ENCODE measurements around the gene KCTD19.

KCTD19 gene

GRCh38 chr16:67283826-67284555 is 42.5 kb downstream of the KCTD19 start:
- Histone ChIP-seq H3K27ac (ENCODE audit: low read length) (no peak overlapping the region), H3K9ac (ENCODE audit: low read length) (no peak overlapping the region), H2AFZ (ENCODE audit: low read depth, low read length) (no peak overlapping the region), H3K4me2 (ENCODE audit: low read length) (no peak overlapping the region), H3K27me3 (ENCODE audit: low read depth, low read length) (no peaks in the 10 kb centered on the region), H3K4me1 (ENCODE audit: low read length) (peaks cover 6% of the 10 kb centered on the region), H3K9me3 (ENCODE audit: insufficient read depth, low read length) (no peaks in the 10 kb centered on the region), H4K20me1 (ENCODE audit: insufficient read depth, low read length) (no peaks in the 10 kb centered on the region), H3K4me3 (ENCODE audit: low read length) (no peak overlapping the region), H3K79me2 (ENCODE audit: low read length) (no peaks in the 10 kb centered on the region), H3K36me3 (replicated peaks; ENCODE audit: low read depth, low read length) (no peaks in the 10 kb centered on the region)
- no peak for TF ChIP-seq EZH2phosphoT487 (IDR thresholded peaks at IDR 0.05; ENCODE audit: low read depth)
- TF ChIP-seq, protein P1, sequence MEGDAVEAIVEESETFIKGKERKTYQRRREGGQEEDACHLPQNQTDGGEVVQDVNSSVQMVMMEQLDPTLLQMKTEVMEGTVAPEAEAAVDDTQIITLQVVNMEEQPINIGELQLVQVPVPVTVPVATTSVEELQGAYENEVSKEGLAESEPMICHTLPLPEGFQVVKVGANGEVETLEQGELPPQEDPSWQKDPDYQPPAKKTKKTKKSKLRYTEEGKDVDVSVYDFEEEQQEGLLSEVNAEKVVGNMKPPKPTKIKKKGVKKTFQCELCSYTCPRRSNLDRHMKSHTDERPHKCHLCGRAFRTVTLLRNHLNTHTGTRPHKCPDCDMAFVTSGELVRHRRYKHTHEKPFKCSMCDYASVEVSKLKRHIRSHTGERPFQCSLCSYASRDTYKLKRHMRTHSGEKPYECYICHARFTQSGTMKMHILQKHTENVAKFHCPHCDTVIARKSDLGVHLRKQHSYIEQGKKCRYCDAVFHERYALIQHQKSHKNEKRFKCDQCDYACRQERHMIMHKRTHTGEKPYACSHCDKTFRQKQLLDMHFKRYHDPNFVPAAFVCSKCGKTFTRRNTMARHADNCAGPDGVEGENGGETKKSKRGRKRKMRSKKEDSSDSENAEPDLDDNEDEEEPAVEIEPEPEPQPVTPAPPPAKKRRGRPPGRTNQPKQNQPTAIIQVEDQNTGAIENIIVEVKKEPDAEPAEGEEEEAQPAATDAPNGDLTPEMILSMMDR (IDR thresholded peaks at IDR 0.05; ENCODE audit: low read depth, low read length) = no peak

DNA sequence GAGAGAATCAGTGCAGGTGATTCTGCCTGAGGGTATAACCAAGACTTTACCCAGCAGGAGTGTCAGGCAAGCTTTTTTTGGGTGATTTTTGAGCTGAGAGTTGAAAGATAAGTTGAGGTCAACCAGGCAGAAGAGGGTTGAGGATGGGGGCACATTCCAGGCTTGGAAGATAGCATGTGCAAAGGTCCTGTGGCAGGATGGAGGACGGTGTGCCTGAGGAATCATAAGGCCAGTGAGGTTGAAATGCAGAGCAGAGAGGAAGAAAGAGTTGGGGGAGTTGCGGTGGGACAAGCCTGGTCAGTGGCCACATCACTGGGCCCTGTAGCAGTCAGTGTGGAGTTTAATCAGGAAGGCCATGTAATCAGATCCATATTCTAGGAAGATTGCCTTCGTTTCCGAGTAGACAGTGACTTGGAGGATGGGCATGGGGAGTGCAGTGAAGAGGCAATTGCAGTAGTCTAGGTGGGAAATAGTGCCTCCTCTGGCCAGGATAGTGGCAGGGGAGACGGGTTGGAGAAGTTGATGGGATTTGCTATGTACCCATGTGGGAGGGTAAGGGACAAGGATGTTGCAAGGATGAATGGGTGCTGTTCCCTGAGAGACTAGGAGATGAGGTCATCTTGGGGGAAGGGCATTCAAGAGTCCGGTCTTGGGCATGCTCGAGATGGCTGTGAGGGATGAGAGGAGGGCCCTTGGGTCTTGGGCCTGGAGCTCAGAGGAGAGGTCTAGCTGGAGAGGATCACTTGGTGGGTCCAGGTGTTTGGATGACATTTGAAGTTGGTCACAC is 43.3 kb downstream of the KCTD19 start:
- no peak overlapping the region for H3K27ac ChIP-seq (ENCODE audit: low read length)

DNA sequence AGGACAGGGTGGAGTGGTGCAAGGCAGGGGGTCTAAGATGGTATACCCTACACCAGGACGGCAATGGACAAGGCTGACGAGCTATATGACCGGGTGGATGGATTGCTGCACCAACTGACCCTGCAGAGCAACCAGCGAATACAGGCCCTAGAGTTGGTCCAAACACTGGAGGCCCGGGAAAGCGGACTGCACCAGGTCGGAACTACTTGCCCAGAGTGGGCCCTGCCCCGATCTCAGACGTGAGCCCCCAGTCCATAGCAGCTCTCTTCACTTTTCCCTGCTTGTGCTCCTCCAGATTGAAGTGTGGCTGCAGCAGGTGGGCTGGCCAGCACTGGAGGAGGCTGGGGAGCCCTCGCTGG is 44.1 kb downstream of the KCTD19 start:
- TF ChIP-seq EZH2phosphoT487 (IDR thresholded peaks at IDR 0.05; ENCODE audit: low read depth) = no peak
- TF ChIP-seq, protein P1 (IDR thresholded peaks at IDR 0.05; ENCODE audit: low read depth, low read length) = no peak
- H3K4me2 ChIP-seq (ENCODE audit: low read length) = no peak overlapping the region

More for the DNA sequence above, 43.3 kb downstream of the KCTD19 start:
- Histone ChIP-seq H3K9me3 (ENCODE audit: insufficient read depth, low read length) (no peaks in the 10 kb centered on the region), H3K4me1 (ENCODE audit: low read length) (peaks cover 6% of the 10 kb centered on the region), H3K36me3 (replicated peaks; ENCODE audit: low read depth, low read length) (no peaks in the 10 kb centered on the region), H3K27me3 (ENCODE audit: low read depth, low read length) (no peaks in the 10 kb centered on the region), H3K79me2 (ENCODE audit: low read length) (peaks cover 5% of the 10 kb centered on the region), H4K20me1 (ENCODE audit: insufficient read depth, low read length) (no peaks in the 10 kb centered on the region), H3K4me3 (ENCODE audit: low read length) (no peak overlapping the region), H3K4me2 (ENCODE audit: low read length) (no peak overlapping the region), H2AFZ (ENCODE audit: low read depth, low read length) (no peak overlapping the region), H3K9ac (ENCODE audit: low read length) (no peak overlapping the region)
- TF ChIP-seq, protein P1 (IDR thresholded peaks at IDR 0.05; ENCODE audit: low read depth, low read length) = no peak
- no peak for TF ChIP-seq EZH2phosphoT487 (IDR thresholded peaks at IDR 0.05; ENCODE audit: low read depth)

More for the DNA sequence above, 44.1 kb downstream of the KCTD19 start:
- H3K36me3 ChIP-seq (replicated peaks; ENCODE audit: low read depth, low read length) = no peaks in the 10 kb centered on the region
- H3K4me3 ChIP-seq (ENCODE audit: low read length) = no peak overlapping the region
- H4K20me1 ChIP-seq (ENCODE audit: insufficient read depth, low read length) = no peaks in the 10 kb centered on the region
- H3K4me1 ChIP-seq (ENCODE audit: low read length) = peaks cover 11% of the 10 kb centered on the region
- H3K79me2 ChIP-seq (ENCODE audit: low read length) = peaks cover 13% of the 10 kb centered on the region
- no peak overlapping the region for H3K9ac ChIP-seq (ENCODE audit: low read length)
- no peak overlapping the region for H3K27ac ChIP-seq (ENCODE audit: low read length)
- no peak overlapping the region for H2AFZ ChIP-seq (ENCODE audit: low read depth, low read length)
- H3K9me3 ChIP-seq (ENCODE audit: insufficient read depth, low read length) = no peaks in the 10 kb centered on the region
- H3K27me3 ChIP-seq (ENCODE audit: low read depth, low read length) = no peaks in the 10 kb centered on the region
